ENCODE measurements around the gene CENPN.

CENPN gene

GRCh38 chr16:81026429-81026828, 19.4 kb downstream of the CENPN start:
- ATAC-seq: no peak
- TF ChIP-seq PPARA (CRISPR knock-in tag; IDR thresholded peaks at IDR 0.05; ENCODE audit: borderline replicate concordance) (no peak), CREB5 (CRISPR knock-in tag; IDR thresholded peaks at IDR 0.05; ENCODE audit: low read depth) (no peak), ZFP3 (CRISPR knock-in tag; IDR thresholded peaks at IDR 0.05) (no peak), GLIS3 (CRISPR knock-in tag; IDR thresholded peaks at IDR 0.05) (no peak), ZC3H10 (CRISPR knock-in tag; IDR thresholded peaks at IDR 0.05) (no peak), SNAI2 (CRISPR knock-in tag; IDR thresholded peaks at IDR 0.05) (no peak), BACH2 (CRISPR knock-in tag; IDR thresholded peaks at IDR 0.05; ENCODE audit: borderline replicate concordance) (no peak), ZFP30 (CRISPR knock-in tag; IDR thresholded peaks at IDR 0.05) (no peak), CSDC2 (CRISPR knock-in tag; IDR thresholded peaks at IDR 0.05) (no peak), TOX (CRISPR knock-in tag; IDR thresholded peaks at IDR 0.05; ENCODE audit: borderline replicate concordance) (no peak), ESRRG (CRISPR knock-in tag; IDR thresholded peaks at IDR 0.05) (no peak), ZNF70 (CRISPR knock-in tag; IDR thresholded peaks at IDR 0.05) (no peak), ARNTL (CRISPR knock-in tag; IDR thresholded peaks at IDR 0.05; ENCODE audit: borderline replicate concordance, low read depth) (no peak), ISL1 (CRISPR knock-in tag; IDR thresholded peaks at IDR 0.05) (no peak), CSRNP3 (CRISPR knock-in tag; IDR thresholded peaks at IDR 0.05) (no peak), TSHZ2 (CRISPR knock-in tag; IDR thresholded peaks at IDR 0.05) (no peak), TCF4 (CRISPR knock-in tag; IDR thresholded peaks at IDR 0.05; ENCODE audit: borderline replicate concordance) (no peak), ZNF565 (CRISPR knock-in tag; conservative IDR thresholded peaks at IDR 0.05; ENCODE audit: low read depth) (no peak)

GRCh38 chr16:81029930-81030604, 23.1 kb downstream of the CENPN start:
- TF ChIP-seq CSDC2 (CRISPR knock-in tag; IDR thresholded peaks at IDR 0.05) (no peak), PATZ1 (CRISPR knock-in tag; IDR thresholded peaks at IDR 0.05; ENCODE audit: borderline replicate concordance) (no peak), SNAI2 (CRISPR knock-in tag; IDR thresholded peaks at IDR 0.05) (no peak), PPARA (CRISPR knock-in tag; IDR thresholded peaks at IDR 0.05; ENCODE audit: borderline replicate concordance) (no peak)
- no peak for ATAC-seq

- peak; percentile 98 for ATAC-seq
- TF ChIP-seq CSDC2 (CRISPR knock-in tag; IDR thresholded peaks at IDR 0.05) (no peak), PATZ1 (CRISPR knock-in tag; IDR thresholded peaks at IDR 0.05; ENCODE audit: borderline replicate concordance) (no peak), OSR1 (CRISPR knock-in tag; IDR thresholded peaks at IDR 0.05) (no peak), PPARA (CRISPR knock-in tag; IDR thresholded peaks at IDR 0.05; ENCODE audit: borderline replicate concordance) (no peak), BACH2 (CRISPR knock-in tag; IDR thresholded peaks at IDR 0.05; ENCODE audit: borderline replicate concordance) (no peak), ZNF70 (CRISPR knock-in tag; IDR thresholded peaks at IDR 0.05) (no peak), CREB5 (CRISPR knock-in tag; IDR thresholded peaks at IDR 0.05; ENCODE audit: low read depth) (no peak), ZC3H10 (CRISPR knock-in tag; IDR thresholded peaks at IDR 0.05) (no peak), ESRRG (CRISPR knock-in tag; IDR thresholded peaks at IDR 0.05) (no peak), POU6F1 (CRISPR knock-in tag; IDR thresholded peaks at IDR 0.05; ENCODE audit: borderline replicate concordance, low read depth) (no peak)
Measured at GRCh38 chr16:81035398-81035974, 28.5 kb downstream of the CENPN start, which contains the start of gene ATMIN. Gene ATMIN (plus strand): TSS chr16:81035842. CDS start chr16:81035871, 29 bp downstream.
